ENCODE results near the gene ARHGAP19. TPM values are rescaled to one million over a fixed set of nuclear protein-coding genes. Genes with fewer than 3 reads are reported as not detected.

Gene ARHGAP19
- total RNA-seq, 1 experiment from 2014 or later, result 11.2 TPM

DNA sequence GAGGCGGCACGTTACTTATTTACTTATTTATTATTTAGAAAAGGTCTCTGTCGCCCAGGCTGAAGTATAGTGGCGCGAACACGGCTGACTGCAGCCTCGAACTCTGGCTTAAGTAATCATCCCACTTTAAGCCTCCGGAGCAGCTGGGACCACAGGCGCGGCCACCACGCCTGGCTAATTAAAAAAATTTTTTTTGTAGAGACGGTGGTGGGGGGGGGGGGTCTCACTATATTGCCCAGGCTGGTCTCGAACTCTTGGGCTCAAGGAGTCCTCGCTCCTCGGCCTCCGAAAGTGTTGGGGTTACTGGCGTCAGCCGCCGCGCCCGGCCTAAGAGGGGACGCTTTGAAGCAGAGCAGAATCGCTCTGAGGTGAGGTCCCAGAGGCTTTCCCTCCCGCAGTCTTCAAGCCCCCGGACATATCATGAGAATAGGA lies 42.8 kb upstream of the ARHGAP19 start:
- Histone ChIP-seq H3K4me1 (replicated peaks; ENCODE audit: insufficient read depth) (peaks cover 34% of the 10 kb centered on the region), H3K9me3 (ENCODE audit: insufficient read depth, low read depth) (no peaks in the 10 kb centered on the region), H3K27me3 (ENCODE audit: insufficient read depth, low read depth) (no peaks in the 10 kb centered on the region), H3K27ac (no peak overlapping the region; the same call in 1 of the 2 replicates), H3K4me2 (peak overlapping the region; percentile 68), H3K9me2 (ENCODE audit: insufficient read depth) (no peaks in the 10 kb centered on the region), H3K79me2 (ENCODE audit: low read depth) (peaks cover 36% of the 10 kb centered on the region), H2AFZ (peak overlapping the region; percentile 79), H4K20me1 (ENCODE audit: insufficient read depth) (peaks cover 5% of the 10 kb centered on the region; the same call in 1 of the 2 replicates), H3F3A (ENCODE audit: insufficient read depth, low read depth) (peaks cover 20% of the 10 kb centered on the region; the same call in 1 of the 2 replicates), H3K4me3 (peak overlapping the region; percentile 81; the same call in 1 of the 2 replicates), H3K36me3 (ENCODE audit: low read depth) (no peaks in the 10 kb centered on the region)
- ChIA-PET CTCF (no interaction called here), POLR2A (ENCODE audit: unreplicated experiment) (no interaction called here)
- DNase-seq, result no peak
- intact Hi-C loops (cut with micrococcal nuclease; ENCODE audit: unreplicated experiment), result no loop called here
- TF ChIP-seq EZH2 (IDR thresholded peaks at IDR 0.05; ENCODE audit: low read depth) (no peak), CTCF (conservative IDR thresholded peaks at IDR 0.05) (no peak)
- BruUV-seq (replicated peaks), result TSS peak; percentile 71

DNA sequence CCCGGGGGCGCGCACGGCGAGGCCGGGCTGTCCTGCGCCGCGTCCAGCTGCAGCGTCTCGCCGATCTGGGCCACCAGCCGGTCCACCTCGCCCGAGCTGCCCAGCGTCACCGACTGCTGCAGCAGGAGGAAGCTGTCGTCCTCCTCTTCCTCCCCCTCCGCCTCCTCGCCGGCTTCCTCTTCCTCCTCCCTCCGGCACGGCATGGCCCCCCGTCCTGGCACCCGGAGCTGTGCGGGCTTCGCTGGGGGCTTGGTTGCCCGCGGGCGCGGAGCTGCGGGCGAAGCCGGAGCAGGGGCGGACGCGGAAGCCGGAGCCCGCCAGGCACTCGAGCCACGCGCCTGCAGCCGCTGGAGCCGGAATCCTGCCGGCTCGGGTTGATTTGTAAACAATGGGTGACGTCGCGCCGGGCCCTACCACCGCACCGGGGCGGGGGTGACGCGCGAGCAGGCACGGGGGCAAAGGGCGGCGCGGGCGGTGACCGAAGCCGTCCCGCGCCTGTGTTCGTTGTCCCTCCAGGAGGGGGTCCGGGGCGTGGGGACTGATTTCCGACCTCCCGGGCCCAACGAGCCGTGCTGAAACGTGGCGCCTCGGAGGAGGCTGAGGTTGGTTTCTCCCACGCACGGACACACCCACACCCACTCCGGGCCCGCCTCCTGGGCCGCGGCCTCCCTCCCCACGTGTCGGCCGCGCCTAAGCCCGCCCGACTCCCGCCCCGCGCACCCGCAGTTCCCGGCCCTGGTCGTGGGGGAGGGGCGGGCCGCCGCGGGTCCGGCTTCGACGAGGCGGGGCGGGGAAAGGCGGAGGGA lies 42.1 kb upstream of the ARHGAP19 start, which contains the start of gene FRAT2:
Gene FRAT2, minus strand, starts transcription at position 360 of the 806 bp plus-strand sequence. Its CDS starts 157 bp downstream, at position 203.
- H3F3A ChIP-seq (ENCODE audit: insufficient read depth, low read depth), result peaks cover 20% of the 10 kb centered on the region; the same call in 1 of the 2 replicates
- peaks cover 5% of the 10 kb centered on the region; the same call in 1 of the 2 replicates for H4K20me1 ChIP-seq (ENCODE audit: insufficient read depth)
- POLR2A ChIA-PET (ENCODE audit: unreplicated experiment), result no interaction called here
- no peaks in the 10 kb centered on the region for H3K27me3 ChIP-seq (ENCODE audit: insufficient read depth, low read depth)
- peak; percentile 59 to 80 for DNase-seq
- intact Hi-C loops (cut with micrococcal nuclease; ENCODE audit: unreplicated experiment), result loop anchor here (5.0 kb wide), 3 partner anchors 42 to 113 kb away; partner anchors contain the start of genes ARHGAP19, EXOSC1 and ZDHHC16
- peak within 1 kb of the TSS; percentile 97 for H3K4me2 ChIP-seq
- H3K9me3 ChIP-seq (ENCODE audit: insufficient read depth, low read depth), result no peaks in the 10 kb centered on the region
- no TSS peak for BruUV-seq (replicated peaks)
- no peaks in the 10 kb centered on the region for H3K36me3 ChIP-seq (ENCODE audit: low read depth)
- H3K79me2 ChIP-seq (ENCODE audit: low read depth), result peaks cover 40% of the 10 kb centered on the region
- H3K27ac ChIP-seq, result peak within 1 kb of the TSS; percentile 75
- peaks cover 41% of the 10 kb centered on the region for H3K4me1 ChIP-seq (replicated peaks; ENCODE audit: insufficient read depth)
- peak within 1 kb of the TSS; percentile 79 for H2AFZ ChIP-seq
- TF ChIP-seq CTCF (conservative IDR thresholded peaks at IDR 0.05) (no peak), EZH2 (IDR thresholded peaks at IDR 0.05; ENCODE audit: low read depth) (no peak)
- H3K9me2 ChIP-seq (ENCODE audit: insufficient read depth), result no peaks in the 10 kb centered on the region
- CTCF ChIA-PET, result no interaction called here
- peak within 1 kb of the TSS; percentile 81 for H3K4me3 ChIP-seq

DNA sequence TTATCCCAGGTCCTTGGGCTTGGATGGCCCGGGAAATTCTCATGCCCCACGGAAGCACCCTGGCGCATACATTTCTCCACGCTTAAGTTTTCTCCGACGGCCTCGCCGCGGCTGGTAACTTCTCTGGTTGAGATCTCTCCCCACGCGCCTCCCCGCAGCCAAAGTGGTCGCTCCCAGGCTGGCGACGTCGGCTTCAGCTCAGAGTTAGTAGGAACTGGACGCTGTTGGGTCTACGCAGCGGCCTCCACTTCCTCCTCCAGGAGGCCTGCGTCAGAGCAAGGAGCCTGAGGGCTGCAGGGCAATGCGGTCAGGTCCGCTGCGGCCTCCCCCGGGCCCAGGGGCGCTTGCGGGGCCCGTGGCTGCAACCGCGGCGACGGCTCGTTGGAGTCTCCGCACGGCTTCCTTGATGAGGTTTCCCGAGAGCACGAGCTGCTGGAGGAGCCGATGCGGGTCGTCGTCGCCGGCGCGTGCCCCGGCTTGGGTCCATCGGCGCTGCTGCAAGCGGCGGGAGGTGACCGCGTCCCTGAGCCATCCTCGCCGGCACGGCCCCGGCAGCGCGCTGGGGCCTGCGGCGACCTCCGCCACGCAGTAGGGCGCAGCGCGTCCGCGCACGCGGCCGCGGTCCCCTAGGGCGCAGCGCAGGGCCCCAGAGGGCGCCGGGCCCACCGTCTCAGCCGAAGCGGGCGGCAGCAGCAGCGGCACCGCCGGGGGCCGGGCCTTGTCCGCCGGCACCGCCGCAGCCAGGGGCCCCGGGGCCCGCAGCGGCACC lies 41.3 kb upstream of the ARHGAP19 start:
- TF ChIP-seq CTCF (conservative IDR thresholded peaks at IDR 0.05) (no peak), EZH2 (IDR thresholded peaks at IDR 0.05; ENCODE audit: low read depth) (no peak)
- Histone ChIP-seq H2AFZ (peak overlapping the region; percentile 71), H3K4me2 (peak overlapping the region; percentile 97), H3K9me2 (ENCODE audit: insufficient read depth) (no peaks in the 10 kb centered on the region), H3K9me3 (ENCODE audit: insufficient read depth, low read depth) (no peaks in the 10 kb centered on the region), H3K27ac (peak overlapping the region; percentile 50), H3K79me2 (ENCODE audit: low read depth) (peaks cover 40% of the 10 kb centered on the region), H3F3A (ENCODE audit: insufficient read depth, low read depth) (peaks cover 26% of the 10 kb centered on the region; the same call in 1 of the 2 replicates), H3K4me1 (replicated peaks; ENCODE audit: insufficient read depth) (peaks cover 49% of the 10 kb centered on the region), H3K4me3 (peak overlapping the region; percentile 81), H3K36me3 (ENCODE audit: low read depth) (no peaks in the 10 kb centered on the region), H4K20me1 (ENCODE audit: insufficient read depth) (peaks cover 5% of the 10 kb centered on the region; the same call in 1 of the 2 replicates), H3K27me3 (ENCODE audit: insufficient read depth, low read depth) (no peaks in the 10 kb centered on the region)
- intact Hi-C loops (cut with micrococcal nuclease; ENCODE audit: unreplicated experiment), result loop anchor here (5.0 kb wide), 3 partner anchors 41 to 114 kb away; partner anchors contain the start of genes ARHGAP19, EXOSC1 and ZDHHC16
- CTCF ChIA-PET, result interaction anchor here (1.6 to 1.8 kb wide), 2 partner anchors 41 to 55 kb away, joined by 7 to 15 read pairs; partner anchors contain the start of gene ARHGAP19
- POLR2A ChIA-PET (ENCODE audit: unreplicated experiment), result interaction anchor here (0.6 to 0.9 kb wide), 3 partner anchors 42 to 723 kb away, joined by 3 to 5 read pairs (median 3); no protein-coding TSS in a partner anchor
- no TSS peak for BruUV-seq (replicated peaks)
- peak in 1 of 2 experiments; percentile 20 for DNase-seq
